Neutrophil (primary cell): ENCODE results near the gene ZBTB17.
A peak's percentile ranks its signal among the peaks of the same experiment; 100 is the strongest.

Experiments
- H3K27ac ChIP-seq: fragments of 200-600 bp; sonication (generic); 2 replicates; pipeline ENCODE4 v1.5.1; 2016; ENCODE audit warnings: mild to moderate bottlenecking, moderate library complexity
- H3K27me3 ChIP-seq: fragments of 200-600 bp; sonication (generic); 2 replicates; pipeline ENCODE4 v1.6.0; 2016; ENCODE audit warnings: mild to moderate bottlenecking
- H3K36me3 ChIP-seq: fragments of 200-600 bp; sonication (generic); 2 replicates; pipeline ENCODE4 v1.5.1; 2017
- H3K4me1 ChIP-seq, 2 experiments: fragments of 200-600 bp in 1 of 2; sonication (generic) in 1 of 2; 1 replicate in 1 of 2; 2 replicates in 1 of 2; pipeline versions ENCODE4 v1.5.1 to v1.6.1; 2013 to 2016; ENCODE audit warnings: low read depth in 1 of 2, low read length in 1 of 2, mild to moderate bottlenecking in 1 of 2, moderate library complexity in 1 of 2; ENCODE audit not compliant: control insufficient read depth in 1 of 2, insufficient read depth in 1 of 2
- H3K4me3 ChIP-seq, 2 experiments: fragments of 200-600 bp in 1 of 2; sonication (generic) in 1 of 2; 1 replicate in 1 of 2; 2 replicates in 1 of 2; pipeline ENCODE4 v1.5.1; 2013 to 2016; ENCODE audit warnings: low read depth in 1 of 2, low read length in 1 of 2, mild to moderate bottlenecking in 1 of 2, moderate library complexity in 1 of 2
- H3K9me3 ChIP-seq: fragments of 200-600 bp; sonication (generic); 2 replicates; pipeline ENCODE4 v1.5.1; 2016
- TF ChIP-seq, protein P1 (sequence below): fragments of 200-600 bp; sonication (generic); IDR thresholded peaks from 2 replicates; pipeline ENCODE4 v1.5.1; 2016; ENCODE audit warnings: antibody characterized with exemption

ZBTB17 gene

DNA sequence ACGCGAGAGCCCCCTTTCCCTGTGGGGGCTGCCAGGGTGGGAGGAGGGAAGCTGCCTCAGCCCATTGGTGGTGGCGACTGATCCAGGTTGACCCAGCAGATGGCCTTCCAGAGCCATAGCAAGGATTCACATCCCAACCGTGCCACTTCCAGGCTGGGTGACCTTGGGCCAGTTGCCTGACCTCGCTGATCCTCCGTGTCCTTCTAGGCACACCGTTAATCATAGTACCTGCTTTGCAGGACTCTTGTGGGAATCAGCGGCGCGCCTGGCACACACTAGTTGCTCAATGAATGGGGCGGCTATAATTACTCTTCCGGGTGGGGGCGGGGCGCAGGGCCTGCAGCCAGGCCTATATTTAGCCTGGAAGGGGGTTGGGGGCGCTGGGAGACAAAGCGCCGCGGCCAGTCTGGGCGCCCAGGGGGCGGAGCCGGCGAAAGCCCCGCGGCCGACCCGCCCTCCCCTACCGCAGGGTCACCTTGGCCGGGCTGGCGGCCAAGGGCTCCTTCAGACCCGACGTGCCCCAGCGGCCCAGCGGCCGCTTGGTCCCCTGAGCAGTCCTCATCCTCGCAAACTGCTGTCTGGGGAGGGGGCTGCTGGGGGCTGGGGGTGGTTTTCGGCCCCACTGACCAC is 36.8 kb upstream of the ZBTB17 start:
- no peaks in the 10 kb centered on the region for H3K36me3 ChIP-seq
- H3K4me1 ChIP-seq, result peaks cover 6 to 11% of the 10 kb centered on the region in 2 experiments
- H3K4me3 ChIP-seq, result peak overlapping the region; percentile 56 to 61
- TF ChIP-seq, protein P1, sequence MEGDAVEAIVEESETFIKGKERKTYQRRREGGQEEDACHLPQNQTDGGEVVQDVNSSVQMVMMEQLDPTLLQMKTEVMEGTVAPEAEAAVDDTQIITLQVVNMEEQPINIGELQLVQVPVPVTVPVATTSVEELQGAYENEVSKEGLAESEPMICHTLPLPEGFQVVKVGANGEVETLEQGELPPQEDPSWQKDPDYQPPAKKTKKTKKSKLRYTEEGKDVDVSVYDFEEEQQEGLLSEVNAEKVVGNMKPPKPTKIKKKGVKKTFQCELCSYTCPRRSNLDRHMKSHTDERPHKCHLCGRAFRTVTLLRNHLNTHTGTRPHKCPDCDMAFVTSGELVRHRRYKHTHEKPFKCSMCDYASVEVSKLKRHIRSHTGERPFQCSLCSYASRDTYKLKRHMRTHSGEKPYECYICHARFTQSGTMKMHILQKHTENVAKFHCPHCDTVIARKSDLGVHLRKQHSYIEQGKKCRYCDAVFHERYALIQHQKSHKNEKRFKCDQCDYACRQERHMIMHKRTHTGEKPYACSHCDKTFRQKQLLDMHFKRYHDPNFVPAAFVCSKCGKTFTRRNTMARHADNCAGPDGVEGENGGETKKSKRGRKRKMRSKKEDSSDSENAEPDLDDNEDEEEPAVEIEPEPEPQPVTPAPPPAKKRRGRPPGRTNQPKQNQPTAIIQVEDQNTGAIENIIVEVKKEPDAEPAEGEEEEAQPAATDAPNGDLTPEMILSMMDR, result no peak
- peaks cover 28% of the 10 kb centered on the region for H3K27me3 ChIP-seq
- no peak overlapping the region for H3K27ac ChIP-seq
- no peaks in the 10 kb centered on the region for H3K9me3 ChIP-seq

DNA sequence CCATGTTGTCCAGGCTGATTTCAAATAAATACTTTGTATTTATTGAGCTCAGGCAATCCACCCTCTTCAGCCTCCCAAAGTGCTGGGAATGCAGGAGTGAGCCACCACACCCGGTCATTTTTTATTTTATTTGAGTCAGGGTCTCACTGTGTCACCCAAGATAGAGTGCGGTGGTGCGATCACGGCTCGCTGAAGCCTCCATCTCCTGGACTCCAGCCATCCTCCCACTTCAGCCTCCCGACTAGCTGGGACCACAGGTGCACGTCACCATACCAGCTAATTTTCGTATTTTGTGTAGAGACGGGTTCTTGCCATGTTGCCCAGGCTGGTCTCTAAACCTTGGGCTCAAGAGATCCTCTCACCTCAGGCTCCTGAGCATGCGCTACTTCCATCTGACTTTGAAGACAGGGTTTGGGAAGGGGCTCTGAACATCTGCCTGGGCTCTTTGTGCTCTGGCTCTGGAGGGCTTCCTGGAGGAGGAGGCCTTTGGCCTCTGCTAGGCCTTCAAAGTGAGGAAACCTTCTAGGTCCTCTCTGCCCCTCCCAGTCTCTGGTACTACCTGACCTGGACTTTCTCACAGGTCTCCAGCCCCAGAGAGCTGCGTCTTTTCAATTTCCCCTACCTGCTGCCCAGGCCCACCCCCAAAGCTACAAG is 36.2 kb upstream of the ZBTB17 start:
- TF ChIP-seq, protein P1, result no peak
- H3K4me3 ChIP-seq, result peak overlapping the region; percentile 56 to 61
- H3K4me1 ChIP-seq, result peaks cover 6 to 11% of the 10 kb centered on the region in 2 experiments
- H3K9me3 ChIP-seq, result no peaks in the 10 kb centered on the region
- H3K36me3 ChIP-seq, result no peaks in the 10 kb centered on the region
- H3K27ac ChIP-seq, result no peak overlapping the region
- peaks cover 28% of the 10 kb centered on the region for H3K27me3 ChIP-seq

DNA sequence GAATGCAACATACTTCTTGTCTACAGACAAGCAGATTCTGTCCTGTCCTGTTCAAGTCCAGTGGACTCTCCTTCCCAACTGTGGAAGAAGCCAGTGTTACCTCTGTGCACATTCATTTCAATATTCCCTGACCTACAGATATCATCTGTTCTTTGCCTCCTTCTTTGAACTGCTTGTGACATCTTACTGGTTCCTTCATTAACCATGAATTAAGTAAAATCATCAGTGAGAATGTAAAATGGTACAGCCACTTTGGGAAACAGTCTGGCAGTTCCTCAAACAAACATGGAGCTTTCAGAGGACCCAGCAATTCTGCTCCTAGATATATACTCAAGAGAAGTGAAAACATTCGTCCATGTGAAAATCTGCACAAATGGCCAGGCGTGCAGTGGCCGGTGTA is 34.9 kb upstream of the ZBTB17 start:
- Histone ChIP-seq H3K4me1 (peaks cover 6 to 11% of the 10 kb centered on the region in 2 experiments), H3K27ac (no peak overlapping the region), H3K9me3 (no peaks in the 10 kb centered on the region), H3K27me3 (peaks cover 28% of the 10 kb centered on the region), H3K4me3 (no peak overlapping the region), H3K36me3 (no peaks in the 10 kb centered on the region)
- TF ChIP-seq, protein P1, result no peak

DNA sequence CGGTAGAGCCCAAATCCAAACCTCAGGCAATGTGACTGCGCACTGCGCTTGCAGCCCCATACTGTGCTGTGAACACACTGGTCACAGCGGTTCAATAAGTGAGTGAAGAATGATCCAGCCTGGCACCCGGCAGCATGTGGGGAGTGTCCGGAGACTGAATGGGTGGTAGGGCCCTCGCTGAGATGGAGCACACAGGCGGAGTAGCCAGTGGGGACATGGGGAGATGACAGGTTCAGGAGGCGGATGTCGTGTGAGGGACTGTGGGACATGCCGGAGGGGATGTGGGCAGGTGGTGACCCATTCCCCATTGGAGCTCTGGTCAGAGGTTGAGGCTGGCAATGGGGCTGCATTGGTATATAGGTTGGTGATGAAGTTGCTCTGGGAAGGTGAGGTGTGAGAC is 33.8 kb upstream of the ZBTB17 start:
- TF ChIP-seq, protein P1, result no peak
- peaks cover 6 to 11% of the 10 kb centered on the region in 2 experiments for H3K4me1 ChIP-seq
- no peaks in the 10 kb centered on the region for H3K9me3 ChIP-seq
- no peak overlapping the region for H3K4me3 ChIP-seq
- peaks cover 25% of the 10 kb centered on the region for H3K27me3 ChIP-seq
- H3K27ac ChIP-seq, result no peak overlapping the region
- H3K36me3 ChIP-seq, result no peaks in the 10 kb centered on the region

DNA sequence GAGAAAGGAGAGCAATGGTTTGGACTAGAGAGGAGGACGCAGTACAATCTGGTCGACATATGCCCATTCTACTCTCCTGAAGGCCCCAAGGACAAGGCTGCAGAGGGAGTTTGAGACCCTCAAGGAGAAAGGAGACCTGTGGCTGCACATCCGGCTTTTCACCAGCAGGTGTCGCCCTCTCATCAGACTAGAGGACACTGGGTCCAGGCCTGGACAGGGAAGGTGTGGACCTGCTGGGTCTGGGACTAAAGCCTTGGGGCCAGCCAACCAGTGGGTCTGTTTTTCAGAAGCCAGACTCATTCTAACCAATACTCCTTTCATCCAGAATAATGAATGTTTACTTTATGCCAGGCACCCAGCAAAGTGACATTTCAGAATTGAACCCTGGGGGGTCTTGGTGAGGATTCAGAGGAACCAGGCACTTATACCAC is 33.1 kb upstream of the ZBTB17 start:
- Histone ChIP-seq H3K27ac (no peak overlapping the region), H3K9me3 (no peaks in the 10 kb centered on the region), H3K36me3 (no peaks in the 10 kb centered on the region), H3K27me3 (peaks cover 18% of the 10 kb centered on the region), H3K4me3 (no peak overlapping the region), H3K4me1 (peaks cover 6 to 11% of the 10 kb centered on the region in 2 experiments)
- TF ChIP-seq, protein P1, result peak; percentile 94
